MM.1S (cell line): ENCODE results near the gene LAMB3.

Experiments used
- EZH2 ChIP-seq: fragments of 300-600 bp; sonication (generic); optimal IDR thresholded peaks from 2 replicates; pipeline ENCODE3; 2017; ENCODE audit warnings: low read depth, mild to moderate bottlenecking, antibody characterized with exemption, low read length, mixed read lengths
- EZH2phosphoT487 ChIP-seq: fragments of 300-600 bp; sonication (generic); IDR thresholded peaks from 2 replicates; pipeline ENCODE4 v1.6.1; 2018; ENCODE audit warnings: antibody characterized with exemption, low read length
- TF ChIP-seq, protein P1 (sequence below): fragments of 300-600 bp; sonication (generic); IDR thresholded peaks from 2 replicates; pipeline ENCODE4 v1.5.1; 2016; ENCODE audit warnings: antibody characterized with exemption, low read length, mixed read lengths

GRCh38 chr1:209667103-209667502 is 14.9 kb upstream of the LAMB3 start:
- TF ChIP-seq, protein P1, sequence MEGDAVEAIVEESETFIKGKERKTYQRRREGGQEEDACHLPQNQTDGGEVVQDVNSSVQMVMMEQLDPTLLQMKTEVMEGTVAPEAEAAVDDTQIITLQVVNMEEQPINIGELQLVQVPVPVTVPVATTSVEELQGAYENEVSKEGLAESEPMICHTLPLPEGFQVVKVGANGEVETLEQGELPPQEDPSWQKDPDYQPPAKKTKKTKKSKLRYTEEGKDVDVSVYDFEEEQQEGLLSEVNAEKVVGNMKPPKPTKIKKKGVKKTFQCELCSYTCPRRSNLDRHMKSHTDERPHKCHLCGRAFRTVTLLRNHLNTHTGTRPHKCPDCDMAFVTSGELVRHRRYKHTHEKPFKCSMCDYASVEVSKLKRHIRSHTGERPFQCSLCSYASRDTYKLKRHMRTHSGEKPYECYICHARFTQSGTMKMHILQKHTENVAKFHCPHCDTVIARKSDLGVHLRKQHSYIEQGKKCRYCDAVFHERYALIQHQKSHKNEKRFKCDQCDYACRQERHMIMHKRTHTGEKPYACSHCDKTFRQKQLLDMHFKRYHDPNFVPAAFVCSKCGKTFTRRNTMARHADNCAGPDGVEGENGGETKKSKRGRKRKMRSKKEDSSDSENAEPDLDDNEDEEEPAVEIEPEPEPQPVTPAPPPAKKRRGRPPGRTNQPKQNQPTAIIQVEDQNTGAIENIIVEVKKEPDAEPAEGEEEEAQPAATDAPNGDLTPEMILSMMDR, result no peak
- no peak for TF ChIP-seq EZH2phosphoT487
- no peak for TF ChIP-seq EZH2
